ENCODE data around the gene MED12.
A peak's percentile ranks its signal among the peaks of the same experiment; 100 is the strongest.

MED12 gene

DNA sequence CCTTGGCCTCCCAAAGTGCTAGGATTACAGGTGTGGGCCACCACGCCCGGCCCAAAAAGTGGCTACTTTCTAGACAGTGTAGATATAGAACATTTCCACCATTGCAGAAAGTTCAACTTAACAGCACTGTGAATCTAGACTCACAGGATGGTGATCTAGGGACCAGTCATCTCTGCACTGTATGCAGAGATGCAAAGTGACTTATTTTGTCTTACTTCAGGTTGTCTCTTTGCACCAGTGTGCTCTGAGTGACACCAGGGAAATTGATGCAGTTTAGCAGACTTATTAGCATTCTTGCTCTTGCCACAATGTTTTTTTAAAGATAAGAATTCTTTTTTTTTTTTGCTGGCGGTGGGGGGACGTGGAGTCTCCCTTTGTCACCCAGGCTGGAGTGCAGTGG is 35.6 kb upstream of the MED12 start:
- no peaks in the 10 kb centered on the region for H3K36me3 ChIP-seq (ENCODE audit: control insufficient read depth in 2 of 2, insufficient read depth in 1 of 2, low read length in 2 of 2)
- ChIA-PET POLR2A (interaction anchor here (0.7 kb wide), 1 partner anchor 13 kb away, joined by 3 read pairs; no protein-coding TSS in a partner anchor), CTCF (interaction anchor here (1.2 kb wide), 1 partner anchor 24 kb away, joined by 4 read pairs; no protein-coding TSS in a partner anchor)
- TF ChIP-seq ZBTB17 (tag by site-specific recombination; IDR thresholded peaks at IDR 0.05) = peak; percentile 62; the same call in 1 of the 2 replicates
- no peak for TF ChIP-seq FEZF1 (tag by site-specific recombination; IDR thresholded peaks at IDR 0.05)
- TF ChIP-seq TRIM28 (IDR thresholded peaks at IDR 0.05; ENCODE audit: borderline replicate concordance, low read length) = no peak
- peak; percentile 83 for TF ChIP-seq ZBTB44 (tag by site-specific recombination; IDR thresholded peaks at IDR 0.05)
- TF ChIP-seq YY1 (tag by site-specific recombination; IDR thresholded peaks at IDR 0.05) = no peak
- TF ChIP-seq PRDM6 (tag by site-specific recombination; IDR thresholded peaks at IDR 0.05) = peak; percentile 37
- TF ChIP-seq ZNF571 (tag by site-specific recombination; IDR thresholded peaks at IDR 0.05) = no peak
- TF ChIP-seq OSR2 (tag by site-specific recombination; IDR thresholded peaks at IDR 0.05) = peak; percentile 35; the same call in 1 of the 2 replicates
- TF ChIP-seq ZNF623 (tag by site-specific recombination; IDR thresholded peaks at IDR 0.05) = no peak
- TF ChIP-seq ZNF843 (tag by site-specific recombination; IDR thresholded peaks at IDR 0.05) = 0 out of 2 replicates have a peak, but pooled peaks have one; percentile 29
- peak; percentile 47; the same call in 1 of the 2 replicates for TF ChIP-seq ZXDB (tag by site-specific recombination; IDR thresholded peaks at IDR 0.05)
- TF ChIP-seq ZNF529 (tag by site-specific recombination; IDR thresholded peaks at IDR 0.05; ENCODE audit: insufficient replicate concordance) = no peak
- no peak for TF ChIP-seq ZNF48 (tag by site-specific recombination; IDR thresholded peaks at IDR 0.05)
- TF ChIP-seq YY2 (tag by site-specific recombination; IDR thresholded peaks at IDR 0.05) = no peak
- no peak for TF ChIP-seq ZNF585B (tag by site-specific recombination; IDR thresholded peaks at IDR 0.05)
- TF ChIP-seq ZNF513 (tag by site-specific recombination; IDR thresholded peaks at IDR 0.05) = no peak
- no peak overlapping the region; the same call in 1 of the 2 replicates for H3K27ac ChIP-seq (ENCODE audit: extremely low read depth, low read depth, low read length)
- H3K9me3 ChIP-seq (ENCODE audit: control insufficient read depth, insufficient read depth, low read depth, low read length) = no peaks in the 10 kb centered on the region
- peaks cover 12% of the 10 kb centered on the region for H3K4me1 ChIP-seq (ENCODE audit: control insufficient read depth, insufficient read depth, low read length)
- H3K4me3 ChIP-seq (ENCODE audit: low read depth, low read length) = no peak overlapping the region

GRCh38 chrX:71085900-71086299 is 32.5 kb upstream of the MED12 start:
- peaks cover 12% of the 10 kb centered on the region for H3K4me1 ChIP-seq (ENCODE audit: control insufficient read depth, insufficient read depth, low read length)
- H3K9me3 ChIP-seq (ENCODE audit: control insufficient read depth, insufficient read depth, low read depth, low read length) = no peaks in the 10 kb centered on the region
- H3K36me3 ChIP-seq (ENCODE audit: control insufficient read depth in 2 of 2, insufficient read depth in 1 of 2, low read length in 2 of 2) = no peaks in the 10 kb centered on the region; a peak in 1 of 3 replicates
- H3K4me3 ChIP-seq (ENCODE audit: low read depth, low read length) = no peak overlapping the region
- POLR2A ChIA-PET = interaction anchor here (1.0 kb wide), 1 partner anchor 11 kb away, joined by 3 read pairs; no protein-coding TSS in a partner anchor
- CTCF ChIA-PET = interaction anchor here (0.6 kb wide), 1 partner anchor 126 kb away, joined by 4 read pairs; no protein-coding TSS in a partner anchor
- H3K27ac ChIP-seq (ENCODE audit: extremely low read depth, low read depth, low read length) = no peak overlapping the region
- TF ChIP-seq ZNF449 (tag by site-specific recombination; IDR thresholded peaks at IDR 0.05) = no peak
- no peak for TF ChIP-seq KLF17 (tag by site-specific recombination; IDR thresholded peaks at IDR 0.05)
- no peak for TF ChIP-seq ZNF560 (tag by site-specific recombination; IDR thresholded peaks at IDR 0.05; ENCODE audit: borderline replicate concordance)
- TF ChIP-seq, protein P1, sequence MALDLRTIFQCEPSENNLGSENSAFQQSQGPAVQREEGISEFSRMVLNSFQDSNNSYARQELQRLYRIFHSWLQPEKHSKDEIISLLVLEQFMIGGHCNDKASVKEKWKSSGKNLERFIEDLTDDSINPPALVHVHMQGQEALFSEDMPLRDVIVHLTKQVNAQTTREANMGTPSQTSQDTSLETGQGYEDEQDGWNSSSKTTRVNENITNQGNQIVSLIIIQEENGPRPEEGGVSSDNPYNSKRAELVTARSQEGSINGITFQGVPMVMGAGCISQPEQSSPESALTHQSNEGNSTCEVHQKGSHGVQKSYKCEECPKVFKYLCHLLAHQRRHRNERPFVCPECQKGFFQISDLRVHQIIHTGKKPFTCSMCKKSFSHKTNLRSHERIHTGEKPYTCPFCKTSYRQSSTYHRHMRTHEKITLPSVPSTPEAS (tag by site-specific recombination; IDR thresholded peaks at IDR 0.05) = no peak
- no peak for TF ChIP-seq YY2 (tag by site-specific recombination; IDR thresholded peaks at IDR 0.05)
- TF ChIP-seq, protein P2, sequence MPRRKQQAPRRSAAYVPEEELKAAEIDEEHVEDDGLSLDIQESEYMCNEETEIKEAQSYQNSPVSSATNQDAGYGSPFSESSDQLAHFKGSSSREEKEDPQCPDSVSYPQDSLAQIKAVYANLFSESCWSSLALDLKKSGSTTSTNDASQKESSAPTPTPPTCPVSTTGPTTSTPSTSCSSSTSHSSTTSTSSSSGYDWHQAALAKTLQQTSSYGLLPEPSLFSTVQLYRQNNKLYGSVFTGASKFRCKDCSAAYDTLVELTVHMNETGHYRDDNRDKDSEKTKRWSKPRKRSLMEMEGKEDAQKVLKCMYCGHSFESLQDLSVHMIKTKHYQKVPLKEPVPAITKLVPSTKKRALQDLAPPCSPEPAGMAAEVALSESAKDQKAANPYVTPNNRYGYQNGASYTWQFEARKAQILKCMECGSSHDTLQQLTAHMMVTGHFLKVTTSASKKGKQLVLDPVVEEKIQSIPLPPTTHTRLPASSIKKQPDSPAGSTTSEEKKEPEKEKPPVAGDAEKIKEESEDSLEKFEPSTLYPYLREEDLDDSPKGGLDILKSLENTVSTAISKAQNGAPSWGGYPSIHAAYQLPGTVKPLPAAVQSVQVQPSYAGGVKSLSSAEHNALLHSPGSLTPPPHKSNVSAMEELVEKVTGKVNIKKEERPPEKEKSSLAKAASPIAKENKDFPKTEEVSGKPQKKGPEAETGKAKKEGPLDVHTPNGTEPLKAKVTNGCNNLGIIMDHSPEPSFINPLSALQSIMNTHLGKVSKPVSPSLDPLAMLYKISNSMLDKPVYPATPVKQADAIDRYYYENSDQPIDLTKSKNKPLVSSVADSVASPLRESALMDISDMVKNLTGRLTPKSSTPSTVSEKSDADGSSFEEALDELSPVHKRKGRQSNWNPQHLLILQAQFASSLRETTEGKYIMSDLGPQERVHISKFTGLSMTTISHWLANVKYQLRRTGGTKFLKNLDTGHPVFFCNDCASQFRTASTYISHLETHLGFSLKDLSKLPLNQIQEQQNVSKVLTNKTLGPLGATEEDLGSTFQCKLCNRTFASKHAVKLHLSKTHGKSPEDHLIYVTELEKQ (tag by site-specific recombination; IDR thresholded peaks at IDR 0.05; ENCODE audit: borderline replicate concordance) = no peak
- peak; percentile 35; the same call in 1 of the 2 replicates for TF ChIP-seq ZBTB8A (tag by site-specific recombination; IDR thresholded peaks at IDR 0.05)
